Spleen (tissue), 11 donors: ENCODE measurements around the gene TP63. TPM values are rescaled to one million over a fixed set of nuclear protein-coding genes. Genes with fewer than 3 reads are reported as not detected.

Experiments
- DNase-seq: peaks from one replicate; pipeline ENCODE4 v3.0.0-alpha.2; 2020
- H3K27ac ChIP-seq, 8 donors: fragments of 200-600 bp; sonication (generic) in 7 of 8; 1 replicate in 4 of 8; 2 replicates in 4 of 8; pipeline versions ENCODE4 v1.5.0 to v1.8.0; 2016 to 2021; ENCODE audit warnings: inconsistent platforms in 4 of 8, mild to moderate bottlenecking in 4 of 8, moderate library complexity in 1 of 8
- H3K27me3 ChIP-seq, 7 donors: fragments of 200-600 bp; sonication (generic) in 6 of 7; replicated peaks in 1 of 7; 1 replicate in 4 of 7; 2 replicates in 3 of 7; pipeline versions ENCODE4 v1.5.0 to v1.8.0; 2016 to 2021; ENCODE audit warnings: inconsistent platforms in 3 of 7, mild to moderate bottlenecking in 1 of 7
- H3K36me3 ChIP-seq, 6 donors: fragments of 200-600 bp; sonication (generic) in 5 of 6; 1 replicate in 4 of 6; 2 replicates in 2 of 6; pipeline versions ENCODE4 v1.5.0 to v1.8.0; 2016 to 2021; ENCODE audit warnings: inconsistent platforms in 2 of 6
- H3K4me1 ChIP-seq, 6 donors: fragments of 200-600 bp; sonication (generic) in 5 of 6; 1 replicate in 3 of 6; 2 replicates in 3 of 6; pipeline versions ENCODE4 v1.5.0 to v1.8.0; 2016 to 2021; ENCODE audit warnings: inconsistent platforms in 3 of 6
- H3K4me3 ChIP-seq, 8 donors: fragments of 200-600 bp; sonication (generic) in 7 of 8; 1 replicate in 4 of 8; 2 replicates in 4 of 8; pipeline versions ENCODE4 v1.5.0 to v1.8.0; 2016 to 2021; ENCODE audit warnings: inconsistent platforms in 4 of 8, mild to moderate bottlenecking in 4 of 8, moderate library complexity in 2 of 8
- H3K9me3 ChIP-seq, 8 donors: fragments of 200-600 bp; sonication (generic) in 7 of 8; 1 replicate in 4 of 8; 2 replicates in 4 of 8; pipeline versions ENCODE4 v1.5.0 to v1.8.0; 2016 to 2021; ENCODE audit warnings: inconsistent platforms in 4 of 8
- POLR2A ChIP-seq, 3 donors: fragments of 450-650 bp; IDR thresholded peaks; one replicate each; pipeline ENCODE4 v1.5.1; 2017; ENCODE audit warnings: antibody characterized with exemption in 3 of 3, mild to moderate bottlenecking in 1 of 3
- POLR2AphosphoS5 ChIP-seq, 3 donors: sonication (generic); formaldehyde crosslinking; IDR thresholded peaks; one replicate each; pipeline ENCODE4 v1.5.1; 2017; ENCODE audit warnings: antibody characterized with exemption in 3 of 3
- WGBS, 5 donors: extraction: QIAGEN DNeasy Blood & Tissue Kit in 3 of 5; methylation state at CpG; one replicate each; pipeline versions ENCODE4 v1.1.5 to v1.1.7; 2013 to 2018; 5-methylcytosine and 5-hydroxymethylcytosine counted together
- intact Hi-C: fragments of 100-400 bp; cut with DNase I; formaldehyde crosslinking; loops from one replicate; pipeline ENCODE4 v1.15.0; 2023; ENCODE audit warnings: low total_unique reads
- polyA plus RNA-seq, 3 donors: library from polyadenylated mRNA; stranded (reverse); fragments of 200-250 nt; gene quantifications; one replicate each; pipeline ENCODE4 v1.2.1, GENCODE V29; 2013
- total RNA-seq, 7 donors: library from RNA; depleted of rRNA in 3 of 7; stranded (reverse); fragments of >200 nt in 3 of 7; fragmentation: NEBNext Ultra II Directional in 4 of 7; extraction: Animal tissue kit (Norgen Biotek cat#: 25700) in 4 of 7; gene quantifications; one replicate each; pipeline versions ENCODE4 v1.1.0 to v1.2.1, GENCODE V29; 2016 to 2021
- TF ChIP-seq, protein P1 (sequence below), 11 experiments: fragments of 200-600 bp in 7 of 11; fragments of 450-650 bp in 4 of 11; sonication (generic) in 4 of 11; IDR thresholded peaks in 8 of 11; conservative IDR thresholded peaks in 3 of 11; 1 replicate in 7 of 11; 2 replicates in 4 of 11; pipeline versions ENCODE4 v1.4.0 to v1.8.0; 2016 to 2021; ENCODE audit warnings: antibody characterized with exemption in 11 of 11, inconsistent platforms in 4 of 11, mild to moderate bottlenecking in 1 of 11
- donor health status: healthy with polysubstance abuse.
- donor health status: DM: no; HTN: no; CAD: no; lungs with moderate emphysema.
- donor health status: DM: no; HTN: no; CAD: no.
- donor health status: Bipolar disorder and iron deficiency.
- donor health status: healthy.
- donor health status: DM: no; HTN: no; CAD: no.
- donor health status: DM: yes; HTN: yes; CAD: no.

Gene TP63
- total and polyA plus RNA-seq, 10 donors = 0.09 to 0.68 (median 0.29) TPM

DNA sequence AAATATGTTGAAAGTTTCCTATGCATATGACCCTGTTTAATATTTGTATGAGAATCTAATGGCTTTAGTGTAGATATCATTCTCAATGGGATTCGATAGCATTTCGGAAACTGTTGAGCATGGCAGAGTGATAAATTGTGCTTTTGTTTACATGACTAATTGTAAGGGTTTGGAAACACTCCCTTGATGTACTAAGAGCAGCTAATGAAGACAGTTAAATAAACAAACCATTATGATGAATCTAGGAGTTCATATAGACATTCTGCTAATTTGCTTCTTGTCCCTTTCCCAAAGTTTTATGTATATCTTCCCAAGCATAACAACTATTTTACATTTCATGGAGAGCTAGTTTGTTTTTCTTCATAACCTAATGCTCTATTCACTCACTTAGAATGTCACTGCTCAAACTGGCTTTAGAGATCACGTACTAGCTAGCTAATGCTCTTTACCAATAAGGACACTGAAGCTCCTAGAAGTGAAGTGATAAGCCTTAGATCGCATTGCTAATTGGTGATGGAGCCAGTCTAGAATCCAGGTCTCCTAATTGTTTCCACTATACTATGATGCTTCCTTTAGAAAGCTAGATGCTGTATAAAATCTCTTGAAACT, 140.8 kb downstream of the TP63 start:
- no peak overlapping the region for H3K4me3 ChIP-seq
- 86 to 92% (median 91%) methylated on average over 4 of the region's 4 CpGs for WGBS, 5 donors
- DNase-seq = no peak

DNA sequence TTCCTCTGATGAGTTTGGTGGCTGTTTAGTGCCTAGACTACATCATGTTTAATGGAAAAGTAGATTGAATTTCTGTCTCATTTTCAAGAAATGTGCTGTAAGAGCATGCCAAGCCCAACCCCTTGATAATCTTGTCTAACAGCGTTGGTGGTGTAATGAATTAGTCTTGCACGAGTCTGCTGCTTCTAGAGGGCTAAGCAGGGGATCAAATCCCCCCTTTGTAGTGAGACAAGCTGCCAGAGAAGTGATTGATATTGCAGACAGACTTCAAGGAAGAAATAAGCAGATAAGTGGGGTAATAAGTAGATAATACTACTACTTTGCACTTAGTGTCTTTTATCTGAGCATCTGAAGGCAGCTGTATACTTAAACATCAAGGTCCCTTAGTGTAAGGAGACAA, 141.4 kb downstream of the TP63 start:
- intact Hi-C loops = no loop called here
- TF ChIP-seq, protein P1, sequence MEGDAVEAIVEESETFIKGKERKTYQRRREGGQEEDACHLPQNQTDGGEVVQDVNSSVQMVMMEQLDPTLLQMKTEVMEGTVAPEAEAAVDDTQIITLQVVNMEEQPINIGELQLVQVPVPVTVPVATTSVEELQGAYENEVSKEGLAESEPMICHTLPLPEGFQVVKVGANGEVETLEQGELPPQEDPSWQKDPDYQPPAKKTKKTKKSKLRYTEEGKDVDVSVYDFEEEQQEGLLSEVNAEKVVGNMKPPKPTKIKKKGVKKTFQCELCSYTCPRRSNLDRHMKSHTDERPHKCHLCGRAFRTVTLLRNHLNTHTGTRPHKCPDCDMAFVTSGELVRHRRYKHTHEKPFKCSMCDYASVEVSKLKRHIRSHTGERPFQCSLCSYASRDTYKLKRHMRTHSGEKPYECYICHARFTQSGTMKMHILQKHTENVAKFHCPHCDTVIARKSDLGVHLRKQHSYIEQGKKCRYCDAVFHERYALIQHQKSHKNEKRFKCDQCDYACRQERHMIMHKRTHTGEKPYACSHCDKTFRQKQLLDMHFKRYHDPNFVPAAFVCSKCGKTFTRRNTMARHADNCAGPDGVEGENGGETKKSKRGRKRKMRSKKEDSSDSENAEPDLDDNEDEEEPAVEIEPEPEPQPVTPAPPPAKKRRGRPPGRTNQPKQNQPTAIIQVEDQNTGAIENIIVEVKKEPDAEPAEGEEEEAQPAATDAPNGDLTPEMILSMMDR (IDR thresholded peaks at IDR 0.05 in 8 of 11, conservative IDR thresholded peaks at IDR 0.05 in 3 of 11) = no peak
- TF ChIP-seq POLR2AphosphoS5 (IDR thresholded peaks at IDR 0.05) (no peak), POLR2A (IDR thresholded peaks at IDR 0.05) (no peak)
- no peak for DNase-seq
- WGBS, 5 donors = 57 to 73% (median 68%) methylated on average over 2 of the region's 2 CpGs
- Histone ChIP-seq H3K9me3 (no peaks in the 10 kb centered on the region), H3K27ac (no peak overlapping the region), H3K4me3 (no peak overlapping the region), H3K27me3 (no peaks in the 10 kb centered on the region), H3K36me3 (no peaks in the 10 kb centered on the region), H3K4me1 (peaks cover 0 to 4% (median 0%) of the 10 kb centered on the region in 6 donors)

More for the DNA sequence above, 140.8 kb downstream of the TP63 start:
- Histone ChIP-seq H3K36me3 (no peaks in the 10 kb centered on the region), H3K27ac (no peak overlapping the region), H3K4me1 (peaks cover 0 to 4% (median 0%) of the 10 kb centered on the region in 6 donors), H3K9me3 (no peaks in the 10 kb centered on the region), H3K27me3 (no peaks in the 10 kb centered on the region)
- no peak for TF ChIP-seq POLR2A (IDR thresholded peaks at IDR 0.05)
- no peak for TF ChIP-seq POLR2AphosphoS5 (IDR thresholded peaks at IDR 0.05)
- TF ChIP-seq, protein P1 (IDR thresholded peaks at IDR 0.05 in 8 of 11, conservative IDR thresholded peaks at IDR 0.05 in 3 of 11) = no peak
- intact Hi-C loops = no loop called here

DNA sequence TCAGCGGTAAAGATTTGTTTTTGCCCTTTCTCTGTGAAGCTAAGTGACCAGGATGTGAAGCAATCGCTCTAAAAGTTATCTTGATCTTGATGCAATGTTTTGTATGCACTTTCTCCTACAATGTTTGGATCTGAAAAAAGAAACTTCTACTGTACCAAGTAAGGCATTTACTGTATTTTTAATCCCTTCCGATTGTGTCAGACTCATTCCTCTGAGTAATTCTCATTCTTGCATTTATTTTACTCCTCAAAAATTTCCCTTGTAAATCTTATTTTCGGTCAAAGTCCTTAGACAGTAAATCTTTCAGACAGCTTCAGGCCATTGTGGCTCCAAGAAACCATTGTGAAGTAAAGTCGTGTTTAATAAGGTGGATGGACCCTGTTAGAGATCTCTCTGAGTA, 141.9 kb downstream of the TP63 start:
- Histone ChIP-seq H3K9me3 (no peaks in the 10 kb centered on the region), H3K36me3 (no peaks in the 10 kb centered on the region), H3K4me1 (peaks cover 0 to 4% (median 0%) of the 10 kb centered on the region in 6 donors), H3K4me3 (no peak overlapping the region), H3K27ac (no peak overlapping the region), H3K27me3 (no peaks in the 10 kb centered on the region)
- no peak for TF ChIP-seq POLR2A (IDR thresholded peaks at IDR 0.05)
- TF ChIP-seq POLR2AphosphoS5 (IDR thresholded peaks at IDR 0.05) = no peak
- TF ChIP-seq, protein P1 (IDR thresholded peaks at IDR 0.05 in 8 of 11, conservative IDR thresholded peaks at IDR 0.05 in 3 of 11) = no peak
- WGBS, 5 donors = 69 to 77% (median 75%) methylated on average over 5 of the region's 5 CpGs
- intact Hi-C loops = no loop called here
- no peak for DNase-seq

DNA sequence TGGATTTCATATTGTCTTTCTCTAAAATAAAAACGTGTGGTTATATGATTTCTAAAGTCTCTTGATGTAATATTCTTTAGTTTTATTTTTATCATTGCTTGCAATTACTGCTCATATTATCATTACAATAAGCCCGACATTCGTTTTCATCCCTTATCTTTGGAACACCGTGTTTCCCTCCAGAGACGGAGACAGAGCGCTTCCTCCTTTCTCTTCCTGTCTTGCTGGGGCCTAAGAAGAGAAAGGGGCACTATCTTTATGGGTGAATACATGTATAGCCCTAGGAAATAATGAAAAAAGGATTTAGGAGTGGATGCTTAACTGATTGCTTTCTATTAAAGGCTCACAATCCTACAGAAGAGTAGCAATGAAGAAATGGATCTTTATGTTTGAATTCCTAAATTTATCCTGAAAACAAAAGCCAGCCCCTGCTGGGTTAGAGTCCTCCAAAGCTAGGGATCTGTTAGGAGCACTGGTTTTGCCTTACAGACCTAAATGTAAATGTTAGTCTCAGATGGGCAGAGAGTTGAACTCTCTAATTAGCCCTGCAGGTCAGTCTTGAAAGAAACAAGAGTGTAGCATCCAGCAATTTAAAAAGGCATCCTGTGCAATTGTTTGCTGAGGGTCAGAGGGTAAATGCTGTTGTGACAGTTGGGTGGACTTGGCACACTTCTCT, 145.1 kb downstream of the TP63 start:
- peaks cover 0 to 4% (median 0%) of the 10 kb centered on the region in 6 donors for H3K4me1 ChIP-seq
- DNase-seq = no peak
- 17 to 29% (median 28%) methylated on average over 6 of the region's 6 CpGs for WGBS, 5 donors
- H3K27me3 ChIP-seq = no peaks in the 10 kb centered on the region
- no peaks in the 10 kb centered on the region for H3K36me3 ChIP-seq
- H3K9me3 ChIP-seq = no peaks in the 10 kb centered on the region
- TF ChIP-seq, protein P1 (IDR thresholded peaks at IDR 0.05 in 8 of 11, conservative IDR thresholded peaks at IDR 0.05 in 3 of 11) = no peak
- TF ChIP-seq POLR2A (IDR thresholded peaks at IDR 0.05) (no peak), POLR2AphosphoS5 (IDR thresholded peaks at IDR 0.05) (no peak)
- no peak overlapping the region for H3K27ac ChIP-seq
- intact Hi-C loops = no loop called here
- H3K4me3 ChIP-seq = no peak overlapping the region
